ENCODE data around the gene ANKRD10. TPM values are rescaled to one million over a fixed set of nuclear protein-coding genes. Genes with fewer than 3 reads are reported as not detected.

Gene ANKRD10
- total RNA-seq, 1 experiment from 2014 or later: 159 TPM

- H3K4me1 Mint-ChIP-seq: no peaks in the 10 kb centered on the region
- no peak overlapping the region for H2BK5ac ChIP-seq (ENCODE audit: insufficient read length, low read length)
- no peaks in the 10 kb centered on the region for H4K20me1 ChIP-seq (ENCODE audit: control insufficient read depth, insufficient read depth, insufficient read length)
- H3K36me3 Mint-ChIP-seq (ENCODE audit: insufficient read depth in 1 of 3, low read depth in 3 of 3): peaks cover 18 to 75% (median 67%) of the 10 kb centered on the region in 3 experiments; a peak in 6 of 7 replicates
- no peak for DNase-seq
- no peak overlapping the region for H3T11ph ChIP-seq (ENCODE audit: low read length)
- H3K4me1 ChIP-seq (ENCODE audit: insufficient read depth, low read length): no peaks in the 10 kb centered on the region
- H3K27ac Mint-ChIP-seq: no peak overlapping the region
- WGBS (ENCODE audit: extremely low coverage, insufficient read length, low lambda C conversion rate): no CpG with 5 or more reads among the region's 1 CpG
- H3K4ac ChIP-seq (ENCODE audit: low read depth, low read length): no peak overlapping the region
- no peaks in the 10 kb centered on the region for H3K9me3 ChIP-seq (ENCODE audit: control insufficient read depth, low read depth, low read length)
- no peak overlapping the region for H2AFZ ChIP-seq (ENCODE audit: low read length)
- peaks cover 6% of the 10 kb centered on the region for H3K79me1 ChIP-seq (ENCODE audit: insufficient read depth, low read depth, low read length, poor library complexity, severe bottlenecking)
- H4K8ac ChIP-seq (replicated peaks; ENCODE audit: insufficient read length, low read depth, low read length): no peak overlapping the region
- H2BK20ac ChIP-seq (ENCODE audit: low read depth, low read length, poor library complexity, severe bottlenecking): no peak overlapping the region
- H3K79me2 ChIP-seq (ENCODE audit: insufficient read depth, low read length): no peaks in the 10 kb centered on the region
- H2BK120ac ChIP-seq (ENCODE audit: low read depth, low read length, poor library complexity, severe bottlenecking): no peak overlapping the region
- no peak overlapping the region for H3K14ac ChIP-seq (ENCODE audit: insufficient read depth, low read length)
- no peak overlapping the region for H4K5ac ChIP-seq (ENCODE audit: insufficient read length, low read depth, low read length)
- no peak overlapping the region for H3K23ac ChIP-seq (ENCODE audit: insufficient read length, low read depth, low read length)
- no peak overlapping the region for H4K91ac ChIP-seq (ENCODE audit: insufficient read length, low read depth, low read length)
- H3K9ac ChIP-seq (ENCODE audit: extremely low read depth, insufficient read length, low read length): no peak overlapping the region
- no peak overlapping the region for H3K18ac ChIP-seq (ENCODE audit: insufficient read length, low read depth, low read length)
- H2AK5ac ChIP-seq (ENCODE audit: insufficient read length, low read length): no peak overlapping the region
- no peak overlapping the region for H2BK12ac ChIP-seq (ENCODE audit: insufficient read length, low read depth, low read length)
- no peak overlapping the region for H3K56ac ChIP-seq (ENCODE audit: insufficient read length, low read depth, low read length)
- no peak overlapping the region for H2BK15ac ChIP-seq (ENCODE audit: low read depth, low read length)
- H3K4me2 ChIP-seq (ENCODE audit: insufficient read depth, insufficient read length, low read length): no peak overlapping the region
- H3K23me2 ChIP-seq (ENCODE audit: insufficient read length, low read depth, low read length, poor library complexity, severe bottlenecking): no peaks in the 10 kb centered on the region
- no peak overlapping the region for H3K27ac ChIP-seq (ENCODE audit: insufficient read length, low read depth, low read length)
- H3K27me3 ChIP-seq (ENCODE audit: insufficient read depth, low read length): no peaks in the 10 kb centered on the region
- no peaks in the 10 kb centered on the region for H3K9me3 Mint-ChIP-seq
- H3K4me3 Mint-ChIP-seq: no peak overlapping the region
- no peak for TF ChIP-seq CTCF (conservative IDR thresholded peaks at IDR 0.05)
- no peaks in the 10 kb centered on the region for H3K27me3 Mint-ChIP-seq (ENCODE audit: low read depth)
Observed at GRCh38 chr13:110897014-110897413, 17.9 kb downstream of the ANKRD10 start.
